ENCODE data around the gene RGL3. TPM values are rescaled to one million over a fixed set of nuclear protein-coding genes. Genes with fewer than 3 reads are reported as not detected.

Gene RGL3
- total and polyA plus RNA-seq, 9 of the 15 experiments (the other 6 are each of a cell fraction or from before 2014, with no cell fraction given) = 0.12 to 0.61 (median 0.32) TPM; not detected in 4

GRCh38 chr19:11374433-11375142 lies 44.5 kb downstream of the RGL3 start, which contains the start of gene SWSAP1 (continued):
- peak; percentile 85 for TF ChIP-seq PBX2 (CRISPR knock-in tag; IDR thresholded peaks at IDR 0.05; ENCODE audit: low read depth)
- peak; percentile 97 for TF ChIP-seq PBX2 (tag; conservative IDR thresholded peaks at IDR 0.05; ENCODE audit: low read depth)
- peak; percentile 63 for TF ChIP-seq C11orf30 (IDR thresholded peaks at IDR 0.05; ENCODE audit: low read depth)
- TF ChIP-seq ZNF134 (CRISPR knock-in tag; conservative IDR thresholded peaks at IDR 0.05) = no peak; the same call in 1 of the 2 replicates
- TF ChIP-seq MBD2 (IDR thresholded peaks at IDR 0.05; ENCODE audit: borderline replicate concordance, low read depth) = peak; percentile 79
- TF ChIP-seq PTBP1 (IDR thresholded peaks at IDR 0.05; ENCODE audit: low read depth, low read length) = no peak
- TF ChIP-seq ATF1 (CRISPR knock-in tag; IDR thresholded peaks at IDR 0.05) = no peak
- TF ChIP-seq ATF1 (tag; IDR thresholded peaks at IDR 0.05) = peak; percentile 94
- no peak for TF ChIP-seq MCM7 (IDR thresholded peaks at IDR 0.05)
- TF ChIP-seq GABPA (tag; conservative IDR thresholded peaks at IDR 0.05; ENCODE audit: low read depth) = peak; percentile 88
- TF ChIP-seq BRD4 (IDR thresholded peaks at IDR 0.05) = no peak
- TF ChIP-seq KLF13 (tag; IDR thresholded peaks at IDR 0.05; ENCODE audit: borderline replicate concordance, low read depth) = peak; percentile 4; the same call in 1 of the 2 replicates
- TF ChIP-seq FOXM1 (IDR thresholded peaks at IDR 0.05; ENCODE audit: low read depth) = no peak
- TF ChIP-seq FOXM1 (CRISPR knock-in tag; IDR thresholded peaks at IDR 0.05; ENCODE audit: low read depth) = peak; percentile 51; the same call in 1 of the 2 replicates
- TF ChIP-seq CXXC5 (CRISPR knock-in tag; IDR thresholded peaks at IDR 0.05) = peak; percentile 95
- peak; percentile 92 for TF ChIP-seq NFYB (IDR thresholded peaks at IDR 0.05; ENCODE audit: extremely low read depth, insufficient read length)
- peak; percentile 56; the same call in 1 of the 2 replicates for TF ChIP-seq NFRKB (IDR thresholded peaks at IDR 0.05; ENCODE audit: low read depth)
- TF ChIP-seq RBBP5 (IDR thresholded peaks at IDR 0.05; ENCODE audit: borderline replicate concordance, insufficient read depth, low read length, poor library complexity, severe bottlenecking) = peak; percentile 81
- 0 out of 2 replicates have a peak, but pooled peaks have one; percentile 73 for TF ChIP-seq RREB1 (CRISPR knock-in tag; IDR thresholded peaks at IDR 0.05)
- 0 out of 2 replicates have a peak, but pooled peaks have one; percentile 20 for TF ChIP-seq HDGF (IDR thresholded peaks at IDR 0.05)
